Activated T-cell treated with anti-CD3 and anti-CD28 coated beads, Interleukin-2, amount 50 U/mL, for 48 hours (primary cell): Measurements from ENCODE around the gene DQX1.
A peak's percentile ranks its signal among the peaks of the same experiment; 100 is the strongest.
"Not testable (repeated sequence)": the region's sequence is repeated elsewhere in the genome, so short reads cannot be mapped to it uniquely, and the experiment has no call there.

ENCODE experiments used
- DNase-seq, 2 experiments: peaks; one replicate each; pipeline ENCODE4 v3.0.0-alpha.2; 2020

Gene DQX1, protein sequence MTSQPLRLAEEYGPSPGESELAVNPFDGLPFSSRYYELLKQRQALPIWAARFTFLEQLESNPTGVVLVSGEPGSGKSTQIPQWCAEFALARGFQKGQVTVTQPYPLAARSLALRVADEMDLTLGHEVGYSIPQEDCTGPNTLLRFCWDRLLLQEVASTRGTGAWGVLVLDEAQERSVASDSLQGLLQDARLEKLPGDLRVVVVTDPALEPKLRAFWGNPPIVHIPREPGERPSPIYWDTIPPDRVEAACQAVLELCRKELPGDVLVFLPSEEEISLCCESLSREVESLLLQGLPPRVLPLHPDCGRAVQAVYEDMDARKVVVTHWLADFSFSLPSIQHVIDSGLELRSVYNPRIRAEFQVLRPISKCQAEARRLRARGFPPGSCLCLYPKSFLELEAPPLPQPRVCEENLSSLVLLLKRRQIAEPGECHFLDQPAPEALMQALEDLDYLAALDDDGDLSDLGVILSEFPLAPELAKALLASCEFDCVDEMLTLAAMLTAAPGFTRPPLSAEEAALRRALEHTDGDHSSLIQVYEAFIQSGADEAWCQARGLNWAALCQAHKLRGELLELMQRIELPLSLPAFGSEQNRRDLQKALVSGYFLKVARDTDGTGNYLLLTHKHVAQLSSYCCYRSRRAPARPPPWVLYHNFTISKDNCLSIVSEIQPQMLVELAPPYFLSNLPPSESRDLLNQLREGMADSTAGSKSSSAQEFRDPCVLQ

DNA sequence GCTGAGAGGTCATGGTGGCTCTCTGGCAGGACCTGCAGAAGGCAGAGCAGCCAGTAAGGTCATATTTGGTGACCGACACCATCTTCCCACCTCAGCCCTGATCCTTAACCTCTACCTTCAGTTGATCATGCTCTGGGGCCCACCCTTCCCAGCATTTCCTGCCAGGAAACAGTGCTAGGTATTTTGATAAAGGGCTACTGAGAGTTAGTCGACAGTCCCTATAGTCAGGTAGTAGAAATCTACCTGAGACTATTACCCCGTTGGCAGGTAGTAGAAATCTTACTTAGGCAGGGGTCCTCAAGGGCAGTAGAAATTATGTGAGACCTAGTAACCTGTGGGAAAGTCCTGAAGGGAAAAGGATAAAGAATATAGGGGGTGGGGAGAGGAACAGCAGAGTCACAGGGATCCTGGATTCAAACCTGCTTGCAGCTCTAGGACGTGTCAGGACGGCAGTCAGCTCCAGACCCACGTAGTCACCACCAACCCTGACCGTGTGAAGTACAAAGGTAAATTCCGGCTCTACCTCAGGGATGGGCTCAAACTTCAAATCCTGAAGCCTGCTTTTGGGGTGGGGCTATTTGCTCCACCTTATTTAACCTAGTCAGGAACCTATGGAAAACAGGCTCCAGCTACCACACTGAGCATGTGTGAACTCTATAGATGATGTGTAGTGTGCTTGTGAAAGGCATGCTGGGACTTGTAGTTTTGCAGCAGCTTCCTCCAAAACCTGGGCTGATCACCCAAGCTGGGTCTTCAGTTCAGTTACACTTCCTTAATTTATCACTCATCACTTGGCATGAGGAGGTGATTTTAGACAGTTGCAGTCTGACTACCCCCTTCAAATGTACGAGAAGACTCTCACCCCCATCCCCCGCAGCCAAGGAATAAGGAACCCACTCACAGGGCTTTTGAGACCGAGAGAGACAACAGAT is at the start of gene DQX1:
DQX1 (minus strand) TSS at position 515 of the 932 bp plus-strand sequence; CDS start at position 13, 502 bp downstream.
- no peak for DNase-seq

DNA sequence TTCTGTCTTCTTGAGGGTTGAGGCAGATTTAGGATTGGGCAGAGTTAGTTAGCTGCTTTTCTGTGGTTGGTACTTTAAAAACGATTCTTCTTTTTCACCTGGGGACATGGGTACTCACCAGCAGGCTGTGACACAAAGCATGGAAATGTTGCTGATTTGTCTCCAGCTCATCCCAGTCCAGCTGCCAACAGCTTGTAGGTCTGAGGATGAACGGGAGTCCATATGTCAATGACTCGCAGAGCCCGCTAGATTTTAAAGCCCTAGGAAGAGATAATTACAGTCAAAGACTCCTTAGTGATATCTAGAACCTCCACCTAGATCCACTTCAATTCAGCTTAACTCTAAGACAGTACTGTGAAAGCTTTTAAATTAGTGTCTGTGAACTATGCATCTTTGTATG is 49.3 kb upstream of the DQX1 start:
- no peak for DNase-seq

DNA sequence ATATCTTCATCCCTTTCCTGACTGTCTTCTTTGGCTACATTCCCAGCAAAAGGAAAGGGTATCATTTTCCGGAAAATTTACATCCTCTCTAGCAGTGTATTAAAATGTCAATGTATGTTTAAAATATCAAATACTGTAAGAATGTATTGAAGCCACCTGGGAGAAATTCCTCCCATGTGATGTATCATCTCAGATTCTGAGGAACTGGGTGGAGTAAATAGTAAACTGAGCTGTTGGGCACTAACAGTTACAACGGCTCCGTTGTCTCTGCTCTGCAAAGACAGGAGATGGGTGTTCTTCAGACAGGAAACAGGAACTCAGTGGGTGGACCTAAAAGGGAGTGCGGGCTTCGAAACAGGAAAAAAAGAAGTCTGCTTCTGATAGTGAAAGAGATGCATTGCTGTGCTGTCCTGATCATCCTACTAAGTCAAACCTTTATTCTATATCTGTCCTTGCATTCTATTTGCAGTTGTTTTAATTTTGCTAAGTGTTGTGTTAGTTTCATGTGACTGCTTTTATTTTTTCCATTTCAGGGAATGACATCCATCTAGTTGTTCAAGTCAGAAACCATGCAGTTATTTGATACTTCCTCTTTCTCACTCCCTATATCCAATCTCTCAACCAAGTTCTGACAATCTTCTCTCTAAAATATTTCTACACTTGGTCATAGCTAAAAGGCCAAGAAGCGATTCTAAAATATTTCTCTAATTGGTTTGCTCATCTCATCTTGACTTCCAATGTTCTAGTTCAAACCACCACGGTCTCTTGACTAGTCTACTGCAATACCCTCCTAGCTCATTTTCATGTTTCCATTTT is 47.9 kb upstream of the DQX1 start:
- DNase-seq = no peak

DNA sequence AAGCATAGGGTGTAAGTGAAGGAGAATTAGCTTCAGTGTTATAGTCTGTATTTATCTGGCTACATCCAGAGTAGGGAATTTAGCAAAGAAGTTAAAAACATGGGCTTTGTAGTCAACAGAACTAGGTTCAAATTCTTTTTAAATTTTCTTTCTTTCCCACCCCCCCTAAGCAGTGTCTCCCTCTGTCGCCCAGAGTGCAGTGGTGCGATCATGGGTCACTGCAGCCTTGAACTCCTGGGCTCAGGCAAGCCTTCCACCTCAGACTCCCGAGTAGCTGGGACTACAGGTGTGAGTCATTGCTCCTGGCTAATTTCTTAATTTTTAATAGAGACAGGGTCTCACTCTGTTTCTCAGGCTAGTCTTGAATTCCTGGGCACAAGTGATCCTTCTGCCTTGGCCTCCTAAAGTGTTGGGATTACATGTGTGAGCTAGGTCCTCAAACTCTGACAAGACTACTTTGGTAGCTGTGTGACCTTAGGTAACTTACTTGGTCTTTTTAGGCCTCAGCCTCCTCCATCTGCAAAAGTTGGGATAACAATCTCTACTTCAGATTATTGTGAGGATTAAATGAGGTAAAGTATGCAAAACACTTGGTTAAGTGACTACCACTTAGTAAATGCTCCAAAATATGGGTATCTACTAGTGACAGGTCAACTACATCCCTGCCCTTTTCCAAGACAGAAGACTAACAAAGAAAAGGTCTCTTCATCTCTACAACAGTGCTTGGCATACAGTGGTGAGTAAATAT is 46.3 kb upstream of the DQX1 start:
- no peak for DNase-seq

DNA sequence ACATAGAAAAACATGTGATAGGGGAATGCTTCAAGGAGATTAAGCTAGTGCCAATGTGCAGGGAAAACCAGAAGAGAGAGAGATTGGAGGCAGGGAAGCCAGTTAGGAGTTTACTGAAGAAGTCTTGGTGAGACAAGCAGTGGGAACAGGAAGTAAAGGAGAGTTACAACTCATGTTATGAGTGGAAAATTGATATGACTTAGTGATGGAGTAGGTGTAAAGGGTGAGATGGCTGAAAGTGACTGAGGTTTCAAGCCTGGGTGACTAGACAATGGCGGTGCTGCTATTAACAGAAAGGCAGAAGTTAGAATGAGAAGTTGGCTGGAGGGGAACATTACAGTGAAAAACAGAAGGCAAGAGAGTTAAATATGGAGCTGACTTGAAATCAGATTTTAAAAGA is 45.0 kb upstream of the DQX1 start:
- DNase-seq = no peak

DNA sequence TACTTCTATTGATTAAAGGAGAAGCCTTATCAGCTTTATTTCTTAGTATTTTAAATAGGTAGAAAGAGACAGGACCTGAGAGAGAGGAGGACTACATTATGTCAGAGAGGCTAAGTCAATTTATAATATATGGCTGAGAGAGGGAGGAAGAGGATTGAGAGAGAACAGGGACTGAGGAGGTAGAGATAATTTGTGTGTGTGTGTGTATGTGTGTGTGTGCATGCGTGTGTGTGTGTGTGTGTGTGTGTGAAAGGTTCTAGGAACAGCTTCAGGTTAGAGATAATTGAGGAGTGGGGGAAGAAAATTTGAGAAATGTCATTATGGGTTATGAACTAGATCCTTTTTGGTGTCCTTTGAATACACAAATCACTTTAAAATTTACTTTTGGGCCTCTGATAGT is 43.7 kb upstream of the DQX1 start:
- DNase-seq = no peak

DNA sequence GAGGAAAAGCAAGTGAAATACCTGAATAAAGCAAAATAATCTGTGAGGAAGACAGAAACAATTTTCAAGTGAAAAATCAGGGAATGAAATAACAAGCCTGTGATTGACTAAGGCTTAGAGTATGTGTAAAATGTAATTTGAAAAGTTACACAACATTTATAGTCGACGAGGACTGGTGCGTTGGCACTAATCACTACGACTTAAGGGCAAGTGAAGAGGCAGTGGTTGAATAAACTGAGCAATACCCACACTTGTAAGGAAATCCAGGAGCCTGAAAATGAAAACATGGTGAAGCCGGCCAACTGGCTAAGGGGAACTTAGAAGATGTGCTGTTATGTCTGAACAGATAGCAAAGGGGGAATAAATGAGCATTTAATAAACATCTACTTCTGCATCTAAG is 41.9 kb upstream of the DQX1 start:
- DNase-seq = no peak

DNA sequence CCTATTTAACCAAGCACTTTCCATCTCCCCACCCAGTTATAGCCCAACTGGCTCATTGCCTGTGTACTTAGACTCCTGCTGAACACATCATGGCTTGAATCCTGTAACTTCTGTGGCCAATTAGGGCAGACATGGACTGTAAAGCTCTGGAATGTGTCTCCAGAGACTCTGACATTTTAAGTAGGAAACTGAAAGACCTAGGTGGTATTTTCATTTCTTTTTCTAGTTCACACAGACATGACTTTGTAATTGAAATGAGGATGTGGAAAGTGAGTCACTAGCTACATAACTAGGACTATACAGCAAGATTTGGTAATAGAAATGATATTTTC is 40.7 kb upstream of the DQX1 start:
- DNase-seq = no peak

DNA sequence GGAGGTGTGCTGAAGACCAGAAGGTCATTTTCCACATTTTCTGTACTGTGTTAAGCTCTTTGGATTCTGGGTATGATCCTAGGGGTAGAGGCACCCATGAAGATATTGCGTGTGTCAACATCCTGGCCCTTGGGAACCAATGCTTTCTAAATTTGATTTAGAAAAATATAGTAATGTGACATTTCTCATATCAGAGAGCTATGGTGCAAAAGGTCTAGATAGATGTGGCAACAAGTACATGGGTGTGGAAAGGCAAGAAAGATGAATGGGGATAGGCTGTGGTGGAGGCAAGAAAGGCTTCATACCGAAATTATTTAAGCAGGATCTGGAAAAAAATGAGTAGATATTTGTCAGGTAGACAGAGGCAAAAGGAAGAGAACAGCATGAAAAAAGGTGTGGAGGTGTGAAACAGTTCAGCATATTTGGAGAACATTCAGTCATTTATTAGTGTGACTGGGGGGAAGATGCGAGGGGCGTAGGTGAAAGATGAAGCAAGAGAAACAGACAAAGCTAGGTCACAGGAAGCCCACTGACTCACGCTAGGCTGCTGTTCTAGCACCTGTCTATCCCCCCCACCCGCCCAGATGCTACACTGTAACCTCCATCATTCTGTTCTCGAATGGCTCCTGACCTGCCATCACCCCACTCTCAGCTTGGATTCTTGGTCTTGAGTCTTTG is 40.2 kb upstream of the DQX1 start:
- peak; percentile 41 to 50 for DNase-seq

DNA sequence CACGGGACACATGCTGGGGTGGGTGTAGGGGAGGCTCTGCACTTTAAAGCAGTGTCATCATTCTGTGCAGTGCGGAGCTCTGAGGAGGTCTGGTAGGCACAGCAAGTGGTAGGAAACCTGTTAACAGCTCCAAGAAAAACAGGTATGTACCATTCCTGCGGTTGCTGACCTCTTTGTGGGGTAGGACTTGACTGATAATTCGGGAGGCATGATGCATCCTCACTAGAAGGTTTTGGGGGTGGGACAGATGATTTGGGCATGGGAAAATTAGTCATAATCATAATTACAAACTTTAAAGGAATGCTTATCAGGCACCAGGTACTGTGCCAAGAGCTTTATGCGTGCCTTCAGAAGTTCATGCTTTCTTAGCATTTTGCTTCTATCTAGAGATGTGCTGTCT is 38.2 kb upstream of the DQX1 start:
- DNase-seq = no peak

DNA sequence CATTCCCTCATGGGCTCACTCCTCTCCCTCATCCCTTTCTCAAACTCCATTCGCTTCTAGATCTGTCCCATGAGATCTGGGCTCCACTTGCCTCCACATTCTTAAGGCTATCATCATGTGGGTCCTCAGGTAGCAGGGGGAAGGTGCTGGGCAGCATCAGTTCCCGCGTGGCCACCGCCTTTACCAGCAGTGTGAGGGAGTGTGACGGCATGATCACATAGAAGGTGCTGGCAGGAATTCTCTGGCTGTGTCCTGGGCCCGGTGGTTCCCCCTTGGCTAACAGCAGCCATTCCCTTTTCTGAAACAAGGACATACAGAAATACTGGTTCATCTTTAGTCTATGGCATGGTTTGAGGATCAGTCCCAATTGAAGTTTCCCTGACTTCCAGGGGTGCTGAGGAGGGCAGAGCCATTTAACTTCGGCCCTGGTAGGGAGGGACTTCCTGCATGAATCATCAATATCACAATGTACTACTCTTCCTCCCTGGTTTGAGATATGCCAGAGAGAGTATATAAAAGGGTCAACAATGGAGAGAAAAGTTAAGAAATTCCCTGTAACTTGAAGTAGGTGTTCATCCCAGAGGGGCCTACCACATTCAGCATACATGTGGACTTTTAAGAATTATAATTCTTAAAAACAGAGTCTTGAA is 36.2 kb upstream of the DQX1 start:
- DNase-seq = no peak

DNA sequence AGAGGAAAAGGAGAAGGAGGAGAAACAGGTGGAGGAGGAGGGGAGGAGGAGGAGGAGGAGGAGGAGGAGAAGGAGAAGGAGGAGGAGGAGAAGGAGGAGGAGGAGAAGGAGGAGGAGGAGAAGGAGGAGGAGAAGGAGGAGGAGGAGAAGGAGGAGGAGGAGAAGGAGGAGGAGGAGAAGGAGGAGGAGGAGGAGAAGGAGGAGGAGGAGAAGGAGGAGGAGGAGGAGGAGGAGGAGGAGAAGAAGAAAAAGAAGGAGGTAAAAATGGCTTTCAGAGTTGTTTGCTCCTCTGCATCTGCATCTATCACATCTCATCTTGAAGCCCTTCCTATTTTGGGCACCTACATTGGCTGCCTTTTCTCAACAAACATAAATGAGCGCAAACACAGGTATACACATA is 35.0 kb upstream of the DQX1 start:
- DNase-seq = not testable (repeated sequence)

DNA sequence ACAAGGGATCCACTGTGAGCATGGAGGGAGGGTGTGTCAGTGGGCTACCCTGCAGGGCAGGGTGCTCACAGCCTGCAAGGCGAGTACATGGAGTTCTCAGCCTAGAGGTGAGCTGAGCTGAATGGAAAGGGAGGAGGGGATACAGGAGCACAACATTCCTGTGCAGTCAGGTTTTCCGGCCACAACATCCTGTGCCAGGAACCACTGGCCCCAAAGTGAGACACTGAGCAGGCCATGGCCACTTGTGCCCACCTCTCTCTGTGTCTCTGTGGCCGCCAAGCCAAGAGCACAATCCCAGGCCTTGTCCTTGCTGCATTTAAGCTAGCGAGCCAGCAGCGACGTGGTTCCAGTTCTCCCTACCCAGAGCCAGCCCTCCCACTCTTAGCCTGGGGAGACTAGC is 34.6 kb upstream of the DQX1 start:
- DNase-seq = no peak

DNA sequence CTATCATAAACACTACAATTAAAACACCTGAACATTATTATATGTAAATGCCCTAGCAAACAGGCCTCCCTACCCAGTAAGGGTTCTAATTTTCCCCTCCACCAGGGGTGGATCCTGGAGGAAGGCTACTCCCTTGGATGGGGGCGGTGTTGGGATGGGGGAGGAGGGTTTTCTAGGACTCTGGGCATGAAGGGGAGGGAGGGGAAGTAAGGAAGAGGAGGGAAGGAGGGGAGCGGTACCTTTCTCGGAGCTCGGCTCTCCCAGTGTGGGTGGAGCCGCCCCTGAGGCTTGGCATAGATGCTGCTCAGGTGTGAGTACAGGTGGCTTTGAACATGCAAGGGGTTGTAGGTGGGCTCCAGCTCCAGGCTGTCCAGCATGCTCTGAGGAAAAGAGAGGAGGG is 33.9 kb upstream of the DQX1 start:
- no peak for DNase-seq

DNA sequence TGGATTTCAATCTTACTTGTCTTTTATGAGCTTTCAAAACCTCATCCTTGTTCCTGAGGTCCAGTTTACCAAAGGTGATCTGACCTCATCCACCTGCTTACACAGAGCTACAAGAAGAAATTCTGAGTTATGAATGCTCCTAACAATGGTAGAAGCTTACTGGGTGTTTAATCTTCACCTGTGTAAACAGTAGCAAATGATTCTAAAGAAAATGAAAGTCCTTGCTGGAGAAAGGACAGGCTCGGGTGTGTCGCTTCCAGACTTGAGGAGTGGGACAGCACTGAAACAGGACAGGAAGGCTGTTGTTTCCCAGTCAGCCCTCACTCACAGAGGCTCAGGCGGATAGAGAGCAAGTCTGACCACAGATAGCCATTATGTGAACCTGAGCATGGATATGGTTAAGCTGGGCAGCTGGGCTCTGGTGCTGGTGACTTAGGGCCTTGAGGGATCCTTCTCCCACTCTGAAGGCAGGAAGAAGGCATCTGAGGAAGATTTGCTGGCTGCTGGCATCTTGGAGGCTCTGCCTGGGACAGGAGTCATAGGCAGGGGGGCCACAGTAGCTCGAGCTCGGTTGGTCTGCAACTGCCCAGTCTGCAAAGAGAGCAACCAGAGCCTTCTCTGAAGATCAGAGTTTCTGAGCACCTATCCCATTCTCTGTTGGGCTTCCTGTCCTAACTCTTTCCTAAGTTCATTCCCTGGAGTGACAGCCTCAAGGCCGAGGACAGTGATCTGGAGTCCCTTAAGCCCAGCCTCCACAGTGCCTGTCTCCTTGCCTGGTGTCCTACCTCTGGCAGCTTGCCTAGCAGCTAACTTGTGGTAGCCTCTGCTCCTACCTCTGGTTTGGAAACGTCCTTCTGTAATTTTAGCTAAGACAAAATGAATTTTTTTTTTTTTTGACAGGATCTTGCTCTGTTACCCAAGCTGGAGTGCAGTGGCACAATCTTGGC is 32.5 kb upstream of the DQX1 start:
- no peak for DNase-seq

DNA sequence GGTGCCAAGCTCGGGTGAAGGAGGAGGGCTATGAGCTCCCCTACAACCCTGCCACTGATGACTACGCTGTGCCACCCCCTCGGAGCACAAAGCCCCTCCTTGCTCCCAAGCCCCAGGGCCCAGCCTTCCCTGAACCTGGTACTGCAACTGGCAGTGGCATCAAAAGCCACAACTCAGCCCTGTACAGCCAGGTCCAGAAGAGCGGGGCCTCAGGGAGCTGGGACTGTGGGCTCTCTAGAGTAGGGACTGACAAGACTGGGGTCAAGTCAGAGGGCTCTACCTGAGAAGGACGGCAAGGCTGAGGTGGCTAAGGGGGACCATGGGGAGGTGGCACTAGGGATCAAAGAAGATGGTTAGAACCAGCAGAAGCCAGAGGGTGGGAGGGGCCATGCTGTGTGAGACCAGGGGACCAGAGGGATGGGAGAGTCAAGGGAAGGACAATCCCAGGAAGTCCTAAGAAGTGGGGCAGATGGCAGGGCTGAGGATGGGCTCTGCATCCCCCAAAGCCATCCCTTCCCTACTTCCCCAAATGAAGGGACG is 30.9 kb upstream of the DQX1 start:
- no peak for DNase-seq

DNA sequence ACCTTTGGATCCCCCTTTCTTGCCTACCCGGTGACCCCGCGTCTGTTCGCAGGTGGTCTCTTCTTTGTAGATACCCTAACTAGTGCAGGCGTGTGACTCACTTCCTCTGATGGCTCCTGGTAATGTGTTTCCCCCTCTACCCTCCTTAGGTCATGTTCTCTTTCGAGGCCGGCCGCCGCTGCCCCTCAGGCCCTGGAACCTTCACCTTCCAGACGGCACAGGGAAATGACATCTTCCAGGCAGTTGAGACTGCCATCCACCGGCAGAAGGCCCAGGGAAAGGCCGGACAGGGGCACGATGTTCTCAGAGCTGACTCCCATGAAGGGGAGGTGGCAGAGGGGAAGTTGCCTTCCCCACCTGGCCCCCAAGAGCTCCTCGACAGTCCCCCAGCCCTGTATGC is 30.1 kb upstream of the DQX1 start:
- no peak for DNase-seq

DNA sequence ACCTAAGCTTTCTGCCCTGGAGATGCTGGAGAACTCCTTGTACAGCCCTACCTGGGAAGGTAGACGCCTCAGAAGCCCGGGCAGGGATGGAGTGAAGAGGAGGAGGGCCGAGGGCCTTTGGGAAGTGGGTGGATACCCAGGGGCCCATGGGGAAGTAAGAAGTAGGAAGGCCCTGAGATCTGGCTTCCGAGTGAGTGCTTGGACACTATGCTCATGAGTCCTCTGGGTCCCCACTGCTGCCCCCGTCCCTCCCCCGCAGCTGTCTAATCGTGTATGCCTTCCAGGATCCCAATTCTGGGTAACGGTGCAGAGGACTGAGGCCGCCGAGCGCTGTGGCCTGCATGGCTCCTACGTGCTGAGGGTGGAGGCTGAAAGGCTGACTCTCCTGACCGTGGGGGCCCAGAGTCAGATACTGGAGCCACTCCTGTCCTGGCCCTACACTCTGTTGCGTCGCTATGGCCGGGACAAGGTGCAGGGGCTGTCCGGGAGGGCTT is 29.6 kb upstream of the DQX1 start:
- no peak for DNase-seq
